ENCODE measurements around the gene ENAH.
"Not testable (repeated sequence)": the region's sequence is repeated elsewhere in the genome, so short reads cannot be mapped to it uniquely, and the experiment has no call there.

Gene ENAH

DNA sequence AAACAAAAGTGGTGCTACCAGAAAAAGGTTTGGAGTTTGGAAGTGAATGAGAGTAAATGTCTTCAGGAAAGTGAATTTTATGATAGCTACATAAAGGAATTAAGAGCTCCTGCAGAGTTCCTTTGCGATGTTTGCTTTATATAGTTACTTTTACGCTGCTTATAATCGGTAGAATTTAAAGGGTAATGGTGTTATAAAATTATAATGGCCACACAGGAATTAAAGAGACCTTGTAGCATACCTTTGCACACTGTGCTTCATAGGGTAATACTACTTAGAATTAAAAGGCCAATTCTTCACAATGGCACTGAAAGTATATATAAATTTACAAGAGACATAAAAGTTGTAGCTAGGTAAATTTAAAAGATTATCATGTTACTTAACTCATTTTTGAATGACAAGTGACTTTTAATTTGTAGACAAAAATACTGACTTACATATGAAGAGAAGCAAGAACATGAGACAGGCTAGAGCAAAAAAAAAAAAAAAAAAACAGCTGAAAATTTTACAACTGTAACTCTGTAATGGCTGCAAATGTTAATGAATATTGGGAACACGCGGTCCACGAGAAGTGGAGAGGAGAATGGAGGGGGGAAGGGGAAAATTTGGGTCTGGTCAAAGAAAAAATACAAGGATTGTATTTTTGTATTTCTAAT lies 159.2 kb downstream of the ENAH start:
- no peak for DNase-seq (ENCODE audit: low read depth)

- no peak for DNase-seq (ENCODE audit: low read depth)
Measured at GRCh38 chr1:225488676-225489075, 164.2 kb downstream of the ENAH start.

DNA sequence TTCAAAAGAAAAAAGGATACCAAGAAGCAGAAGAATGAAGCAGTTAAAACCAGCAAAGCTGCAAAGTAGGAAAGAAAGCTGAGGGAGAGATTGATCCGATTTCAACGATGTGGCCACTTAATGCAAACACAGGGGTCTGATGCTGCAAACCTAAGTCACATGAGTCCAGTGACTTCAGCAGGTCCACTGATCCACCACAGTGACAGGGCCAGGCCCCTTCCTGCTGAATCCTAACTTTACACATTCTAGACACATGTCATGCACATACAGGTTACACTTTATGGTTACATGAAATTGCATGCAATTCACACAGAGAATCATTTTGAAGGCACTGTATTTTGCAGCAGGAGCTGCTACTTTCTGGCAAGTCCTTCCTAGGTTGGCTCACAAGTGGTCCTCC lies 166.1 kb downstream of the ENAH start:
- DNase-seq (ENCODE audit: low read depth): no peak

- DNase-seq (ENCODE audit: low read depth): no peak
Measured at GRCh38 chr1:225485991-225486530, 166.9 kb downstream of the ENAH start.

DNA sequence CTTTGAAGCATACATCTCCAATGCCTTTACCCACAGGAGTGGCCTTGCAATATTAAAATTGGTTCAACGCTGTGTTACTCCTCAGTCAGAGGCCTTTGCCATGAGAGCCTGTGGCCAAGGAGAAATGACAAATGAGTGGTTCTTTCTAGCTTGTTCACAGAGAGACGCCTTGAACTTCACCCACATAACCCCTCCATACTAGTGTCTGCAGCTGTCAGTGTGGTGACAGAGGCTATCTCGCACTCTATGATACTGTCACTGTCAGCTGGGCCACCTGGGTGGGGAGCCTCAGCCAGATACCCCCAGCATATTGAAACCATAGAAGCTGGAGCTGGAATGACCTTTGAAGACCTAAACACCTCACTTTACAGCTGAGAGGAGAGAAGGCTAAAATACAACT lies 167.7 kb downstream of the ENAH start:
- no peak for DNase-seq (ENCODE audit: low read depth)

GRCh38 chr1:225484657-225485214 lies 168.2 kb downstream of the ENAH start:
- DNase-seq (ENCODE audit: low read depth): no peak

DNA sequence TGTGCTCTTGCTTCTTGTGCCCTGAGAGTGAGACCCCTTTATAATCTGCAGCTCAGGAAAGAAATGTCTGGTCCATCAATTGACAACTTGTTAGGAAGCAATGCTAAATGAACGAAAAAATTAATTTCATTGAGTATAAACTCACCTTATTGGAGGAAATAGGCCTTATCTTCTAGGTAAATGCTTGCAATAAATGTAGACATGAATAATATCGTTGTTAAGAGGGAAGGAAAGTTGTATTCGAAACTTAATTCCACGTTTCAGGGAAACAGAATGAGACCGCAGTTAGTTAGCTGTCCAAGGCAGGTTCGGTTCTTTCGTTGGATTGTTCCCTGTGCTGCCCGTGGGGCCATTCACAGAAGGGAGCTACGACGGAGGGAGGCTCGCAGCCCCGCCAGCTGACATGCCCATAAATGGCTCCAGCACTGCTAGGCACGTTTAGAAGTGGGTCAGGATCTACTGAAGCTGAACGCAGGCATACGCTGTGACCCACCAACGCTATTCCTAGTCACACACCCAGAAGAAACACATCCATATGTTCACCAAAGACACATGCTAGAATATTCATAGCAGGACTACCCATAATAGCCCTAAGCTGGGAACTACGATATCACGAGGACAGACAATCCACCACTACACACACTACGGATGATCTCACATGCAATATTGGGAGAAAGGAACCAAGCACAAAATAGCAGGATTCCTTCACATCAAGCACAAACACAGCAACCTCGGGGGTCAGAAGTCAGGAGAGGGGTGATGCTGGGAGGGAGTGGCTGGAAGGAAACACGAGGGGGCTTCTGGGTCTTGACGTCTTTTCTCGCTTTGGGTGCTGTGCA lies 168.9 kb downstream of the ENAH start:
- no peak for DNase-seq (ENCODE audit: low read depth)

GRCh38 chr1:225482421-225482950 lies 170.4 kb downstream of the ENAH start:
- no peak for DNase-seq (ENCODE audit: low read depth)

- DNase-seq (ENCODE audit: low read depth): no peak
Measured at GRCh38 chr1:225481738-225482137, 171.2 kb downstream of the ENAH start.

- no peak for DNase-seq (ENCODE audit: low read depth)
Measured at GRCh38 chr1:225480825-225481434, 172.0 kb downstream of the ENAH start.

GRCh38 chr1:225479996-225480720 lies 172.8 kb downstream of the ENAH start:
- DNase-seq (ENCODE audit: low read depth): no peak

DNA sequence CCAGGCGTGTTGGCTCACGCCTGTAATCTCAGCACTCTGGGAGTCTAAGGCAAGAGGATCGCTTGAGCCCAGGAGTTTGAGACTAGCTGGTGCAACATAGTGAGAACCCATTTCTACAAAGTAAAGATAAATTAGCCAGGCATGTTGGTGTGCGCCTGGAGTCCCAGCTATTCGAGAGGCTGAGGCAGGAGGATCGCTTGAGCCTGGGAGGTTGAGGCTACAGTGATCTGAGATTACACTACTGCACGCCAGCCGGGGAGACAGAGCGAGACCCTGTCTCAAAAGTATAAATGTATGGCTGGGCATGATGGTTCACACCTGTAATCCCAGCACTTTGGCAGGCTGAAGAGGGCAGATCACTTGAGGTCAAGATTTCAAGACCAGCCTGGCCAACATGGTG lies 173.6 kb downstream of the ENAH start:
- no peak for DNase-seq (ENCODE audit: low read depth)

DNA sequence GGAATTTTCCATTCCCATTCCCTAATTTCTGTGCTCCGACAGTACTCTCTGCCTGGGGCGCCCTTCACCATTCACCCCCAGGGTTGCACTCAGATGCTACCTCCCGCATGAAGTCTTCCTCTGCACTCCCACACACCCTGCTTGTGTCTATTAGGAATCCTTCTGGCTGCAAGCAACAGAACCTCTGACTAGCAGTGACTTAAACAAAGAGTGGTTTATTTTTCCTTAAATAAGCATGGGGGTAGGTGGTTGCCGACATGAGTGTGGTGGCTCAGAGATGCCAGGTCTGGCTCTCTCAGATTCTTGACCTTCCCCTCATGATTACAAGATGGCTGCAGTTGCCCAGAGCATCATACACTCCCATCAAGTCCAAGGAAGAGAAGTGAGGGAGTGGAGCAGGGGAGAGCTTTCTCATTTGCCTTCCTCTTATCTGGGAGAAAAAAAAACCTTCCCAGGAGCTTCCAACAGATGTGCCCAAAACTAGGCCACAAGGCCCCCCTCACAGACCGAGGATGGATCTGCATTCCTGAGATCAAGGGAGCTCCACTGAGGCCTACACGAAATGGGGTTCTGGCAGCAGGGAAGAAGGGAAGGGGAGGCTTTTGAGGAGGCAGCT lies 175.5 kb downstream of the ENAH start:
- no peak for DNase-seq (ENCODE audit: low read depth)

DNA sequence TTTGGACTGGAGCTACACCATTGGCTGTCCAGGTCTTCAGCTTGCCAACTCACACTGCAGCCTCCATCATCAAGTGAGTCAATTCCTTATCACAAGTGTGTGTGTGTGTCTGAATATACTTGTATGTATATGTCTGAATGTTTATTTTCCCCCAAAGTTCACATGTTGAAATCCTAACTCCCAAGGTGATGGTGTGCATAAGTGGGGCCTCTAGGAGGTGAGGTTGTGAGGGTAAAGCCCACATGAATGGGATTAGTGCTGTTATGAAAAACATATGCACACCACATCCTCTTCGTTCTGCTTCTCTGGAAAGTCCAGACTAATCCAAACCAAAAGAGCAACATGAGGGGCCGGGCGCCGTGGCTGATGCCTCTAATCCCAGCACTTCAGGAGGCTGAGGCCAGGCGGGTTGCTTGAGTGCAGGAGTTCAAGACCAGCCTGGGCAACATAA lies 176.4 kb downstream of the ENAH start:
- no peak for DNase-seq (ENCODE audit: low read depth)

- no peak for DNase-seq (ENCODE audit: low read depth)
Measured at GRCh38 chr1:225476100-225476511, 176.8 kb downstream of the ENAH start.

DNA sequence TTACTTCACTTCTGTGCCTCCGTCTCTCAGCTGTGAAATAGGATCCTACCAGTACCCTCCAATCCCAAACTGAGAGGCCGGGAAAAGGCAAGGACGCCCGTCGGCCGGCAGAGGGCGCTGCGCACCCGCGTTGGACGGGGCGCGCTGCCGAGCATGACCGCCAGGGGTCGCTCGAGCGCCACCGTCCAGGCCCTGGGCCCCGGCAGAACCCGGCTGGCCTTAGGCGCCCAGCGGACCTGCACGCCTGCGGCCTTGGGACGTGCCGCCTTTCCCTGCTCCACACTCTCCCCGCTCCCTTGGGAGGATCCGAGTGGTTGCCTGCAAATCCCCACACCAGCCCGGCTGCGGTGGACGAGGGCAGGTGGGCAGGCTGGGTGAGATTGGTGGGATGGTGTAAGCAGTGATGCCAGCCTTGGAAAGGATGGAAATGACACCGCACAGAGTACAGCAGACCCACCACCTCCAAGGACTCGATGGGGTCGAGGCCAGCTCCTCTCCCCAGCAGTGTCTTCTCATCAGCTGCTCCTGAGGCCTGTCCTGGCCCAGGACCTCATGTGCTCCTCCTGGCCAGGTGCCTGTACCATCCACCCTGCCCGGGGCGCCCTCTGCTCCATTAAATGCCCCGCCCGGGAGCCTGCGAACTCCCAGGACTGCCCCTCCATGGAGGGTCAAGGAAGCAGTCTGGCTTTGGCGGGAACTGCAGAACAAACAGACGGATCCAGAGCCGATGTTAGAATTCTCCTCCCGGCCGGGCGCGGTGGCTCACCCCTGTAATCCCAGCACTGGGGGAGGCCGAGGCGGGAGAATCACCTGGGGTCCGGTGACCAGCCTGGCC lies 177.7 kb downstream of the ENAH start:
- peak; percentile 24 for DNase-seq (ENCODE audit: low read depth)

- no peak for DNase-seq (ENCODE audit: low read depth)
Measured at GRCh38 chr1:225474439-225474985, 178.4 kb downstream of the ENAH start.

DNA sequence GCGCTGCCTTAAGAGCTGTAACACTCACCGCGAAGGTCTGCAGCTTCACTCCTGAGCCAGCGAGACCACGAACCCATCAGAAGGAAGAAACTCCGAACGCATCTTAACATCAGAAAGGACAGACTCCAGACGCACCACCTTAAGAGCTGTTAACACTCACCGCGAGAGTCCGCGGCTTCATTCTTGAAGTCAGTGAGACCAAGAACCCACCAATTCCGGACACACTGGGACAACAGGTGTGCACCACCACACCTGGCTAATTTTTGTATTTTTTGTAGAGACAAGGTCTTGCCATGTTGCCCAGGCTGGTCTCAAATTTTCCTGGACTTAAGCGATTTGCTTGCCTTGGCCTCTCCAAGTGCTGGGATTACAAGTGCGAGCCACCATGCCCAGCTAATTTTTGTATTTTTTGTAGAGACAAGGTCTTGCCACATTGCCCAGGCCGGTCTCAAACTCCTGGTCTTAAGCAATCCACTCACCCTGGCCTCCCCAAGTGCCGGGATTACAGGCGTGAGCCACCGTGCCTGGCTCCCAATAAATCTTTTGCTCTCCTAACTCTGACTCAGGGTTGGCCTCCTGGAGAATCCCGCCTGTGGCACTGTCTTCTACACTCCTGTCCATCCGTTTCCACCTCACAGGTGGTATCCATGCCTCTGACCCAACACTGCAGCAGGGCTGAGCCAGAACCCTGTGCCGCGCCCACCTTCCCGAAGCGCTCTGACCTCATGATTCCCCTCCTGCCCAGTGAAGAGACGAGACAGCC lies 179.1 kb downstream of the ENAH start:
- DNase-seq (ENCODE audit: low read depth): not testable (repeated sequence)

DNA sequence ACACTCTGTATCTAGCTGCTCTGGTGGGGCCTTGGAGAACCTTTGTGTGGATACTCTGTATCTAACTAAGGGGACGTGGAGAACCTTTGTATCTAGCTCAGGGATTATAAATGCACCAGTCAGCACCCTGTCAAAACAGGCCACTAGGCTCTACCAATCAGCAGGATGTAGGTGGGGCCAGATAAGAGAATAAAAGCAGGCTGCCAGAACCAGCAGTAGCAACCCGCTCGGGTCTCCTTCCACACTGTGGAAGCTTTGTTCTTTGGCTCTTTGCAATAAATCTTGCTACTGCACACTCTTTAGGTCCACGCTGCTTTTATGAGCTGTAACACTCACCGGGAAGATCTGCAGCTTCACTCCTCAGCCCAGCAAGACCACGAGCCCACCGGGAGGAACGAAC lies 179.7 kb downstream of the ENAH start:
- not testable (repeated sequence) for DNase-seq (ENCODE audit: low read depth)
